Measurements from ENCODE around the gene ASCL3.
"Not testable (repeated sequence)": the region's sequence is repeated elsewhere in the genome, so short reads cannot be mapped to it uniquely, and the experiment has no call there.

The ASCL3 gene

DNA sequence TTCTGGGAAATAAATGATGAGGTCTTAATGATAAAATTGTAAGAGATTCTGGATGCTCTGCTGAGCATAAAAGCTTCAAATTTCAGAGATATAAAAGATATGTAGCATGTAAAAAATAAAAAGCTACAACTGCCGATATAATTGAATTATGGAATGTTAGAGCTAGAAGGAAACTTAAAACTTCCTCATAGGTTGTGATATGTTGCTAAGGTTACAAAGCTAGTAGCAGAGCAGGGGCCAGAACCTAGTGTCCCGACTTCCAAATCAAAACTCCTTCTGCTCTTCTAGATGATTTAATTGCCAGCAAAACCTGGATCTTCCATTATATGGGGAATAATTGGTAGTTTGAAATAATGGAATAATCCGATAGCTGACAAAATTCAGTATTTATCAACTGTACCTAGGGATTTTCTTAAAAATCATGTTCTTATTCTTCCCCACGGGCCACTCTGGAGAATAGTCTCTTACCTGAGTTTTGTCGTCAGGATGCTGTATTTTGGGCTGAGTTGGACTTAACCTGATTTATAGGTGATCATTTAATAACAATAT is at the start of gene ASCL3:
Gene ASCL3, minus strand, starts transcription at position 499 of the 549 bp plus-strand sequence. CDS start 4,855 bp downstream, outside the sequence.
- DNase-seq (ENCODE audit: low spot score): no peak

GRCh38 chr11:8989453-8989852 is 46.6 kb upstream of the ASCL3 start:
- no peak for DNase-seq (ENCODE audit: low spot score)

DNA sequence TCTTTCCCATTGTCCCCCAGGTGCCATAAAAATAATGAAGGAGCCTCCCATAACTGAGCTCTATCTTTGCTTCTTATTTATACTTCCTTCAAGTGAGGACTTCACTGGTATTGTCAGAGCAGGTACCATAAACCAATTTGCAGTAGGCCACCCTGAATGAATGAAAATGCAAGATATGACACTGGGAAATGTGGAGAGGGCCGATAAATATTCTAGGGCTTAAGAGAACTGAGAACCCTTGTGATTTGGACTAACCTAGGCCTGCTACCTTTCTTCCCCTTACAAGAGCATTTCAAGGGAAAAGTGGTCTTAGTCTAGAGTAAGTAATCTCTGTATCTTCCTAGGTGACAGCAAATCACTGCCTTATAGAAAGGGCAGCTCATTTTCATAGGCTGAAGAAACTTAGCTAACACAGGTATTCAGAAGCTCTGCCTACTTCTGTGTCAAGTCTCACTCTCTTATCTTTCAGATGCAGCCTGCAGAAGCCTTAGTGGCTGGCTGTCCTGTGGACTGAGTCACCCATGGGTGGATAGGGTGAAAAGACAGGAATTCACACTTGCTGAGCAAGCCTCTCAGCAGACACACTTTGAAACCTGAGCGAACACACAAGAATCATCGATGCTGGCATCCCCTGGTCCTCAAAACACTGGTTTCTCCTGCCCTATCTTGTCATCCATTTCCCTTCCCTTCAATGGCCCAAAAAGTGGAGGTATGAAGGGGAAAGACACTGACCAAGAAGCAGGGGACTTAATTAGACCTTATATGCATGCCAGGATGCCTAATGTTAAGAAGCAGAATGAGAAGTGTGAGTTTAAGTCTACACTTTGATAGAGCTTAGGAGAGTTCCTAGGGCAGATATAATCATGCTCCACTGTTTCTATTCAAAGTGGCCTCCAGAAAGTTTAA is 45.8 kb upstream of the ASCL3 start:
- no peak for DNase-seq (ENCODE audit: low spot score)

DNA sequence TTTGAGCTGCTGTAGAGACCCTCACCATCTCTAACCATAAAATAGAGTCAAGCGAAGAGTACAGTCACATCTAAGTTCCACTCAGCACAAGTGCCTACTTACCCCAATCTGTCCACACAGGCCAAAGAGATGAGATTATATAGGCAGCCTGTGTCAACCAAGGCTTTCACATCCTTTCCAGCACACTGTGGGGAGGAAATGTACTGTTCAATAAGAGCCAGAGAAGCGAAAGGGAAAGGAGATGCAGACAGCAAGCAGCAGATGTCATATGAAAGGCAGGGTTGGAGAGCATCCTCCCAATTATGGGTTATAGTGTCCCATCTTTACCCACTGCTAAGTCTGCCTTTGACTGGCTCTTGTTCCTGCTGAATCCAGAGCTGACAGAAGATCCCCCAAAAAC is 44.6 kb upstream of the ASCL3 start:
- DNase-seq (ENCODE audit: low spot score): no peak

DNA sequence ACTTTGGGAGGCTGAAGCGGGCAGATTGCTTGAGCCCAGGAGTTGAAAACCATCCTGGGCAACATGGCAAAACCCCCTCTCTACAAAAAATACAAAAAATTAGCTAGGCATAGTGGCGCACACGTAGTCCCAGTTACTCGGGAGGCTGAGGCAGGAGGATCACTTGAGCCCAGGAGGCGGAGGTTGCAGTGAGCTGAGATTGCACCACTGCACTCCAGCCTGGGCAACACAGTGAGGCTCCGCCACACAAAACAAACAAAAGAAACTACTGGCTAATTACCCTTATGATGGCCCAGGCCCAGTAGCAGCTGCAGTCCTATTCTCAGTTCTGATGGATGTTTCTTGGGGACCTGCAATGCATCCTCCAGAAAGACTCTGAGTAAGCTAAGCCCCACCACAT is 44.0 kb upstream of the ASCL3 start:
- DNase-seq (ENCODE audit: low spot score): not testable (repeated sequence)

GRCh38 chr11:8985462-8985861 is 42.6 kb upstream of the ASCL3 start:
- DNase-seq (ENCODE audit: low spot score): no peak

DNA sequence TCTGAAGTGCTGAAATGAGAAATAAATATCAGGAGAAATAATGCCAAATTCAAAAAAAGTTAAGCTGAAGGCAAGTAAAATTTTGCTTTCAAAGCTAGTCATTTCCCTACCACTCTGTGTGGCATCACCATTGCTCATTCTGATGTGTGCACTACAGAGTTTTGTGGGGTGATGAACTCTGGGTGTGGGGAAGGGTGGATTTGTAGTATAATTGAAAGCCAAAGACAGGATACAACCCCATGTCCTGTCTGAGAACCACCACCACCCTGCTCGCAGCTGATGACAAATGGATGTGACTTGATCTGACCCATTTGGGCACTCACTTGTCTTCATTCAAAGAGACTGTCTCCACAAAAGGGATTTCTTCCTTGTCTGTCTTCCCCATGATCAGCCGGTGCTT is 40.7 kb upstream of the ASCL3 start:
- no peak for DNase-seq (ENCODE audit: low spot score)

DNA sequence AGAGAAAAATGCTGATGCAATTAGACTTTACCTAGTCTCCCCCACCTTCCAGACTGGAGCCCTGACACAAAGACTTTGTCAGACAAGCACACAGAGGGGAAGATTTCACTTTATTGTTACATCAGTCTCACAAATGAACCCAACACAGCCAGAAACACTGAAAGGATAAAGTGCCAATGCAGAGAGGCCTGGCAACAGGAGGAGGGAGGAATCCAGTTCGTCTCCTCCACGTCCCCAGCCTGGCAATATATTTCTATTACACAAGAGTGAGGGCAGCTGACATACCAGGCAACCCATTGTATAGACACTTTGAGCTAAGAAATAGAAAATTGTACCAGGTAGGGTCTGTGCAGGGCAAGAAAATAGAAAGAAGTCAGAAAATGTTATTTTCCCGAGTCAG is 37.7 kb upstream of the ASCL3 start:
- no peak for DNase-seq (ENCODE audit: low spot score)

DNA sequence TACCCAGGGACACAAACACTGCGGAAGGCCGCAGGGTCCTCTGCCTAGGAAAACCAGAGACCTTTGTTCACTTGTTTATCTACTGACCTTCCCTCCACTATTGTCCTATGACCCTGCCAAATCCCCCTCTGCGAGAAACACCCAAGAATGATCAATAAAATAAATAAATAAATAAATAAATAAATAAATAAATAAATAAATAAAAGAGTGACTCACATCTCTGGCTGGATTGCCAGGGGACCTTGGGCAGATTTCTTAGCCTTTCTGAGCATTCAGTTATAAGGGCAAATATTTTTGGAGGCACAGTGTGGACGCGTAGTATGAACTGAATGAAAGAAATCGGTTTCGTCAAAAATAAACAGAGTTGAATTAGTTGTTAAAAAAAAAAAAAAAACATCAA is 36.5 kb upstream of the ASCL3 start:
- not testable (repeated sequence) for DNase-seq (ENCODE audit: low spot score)

DNA sequence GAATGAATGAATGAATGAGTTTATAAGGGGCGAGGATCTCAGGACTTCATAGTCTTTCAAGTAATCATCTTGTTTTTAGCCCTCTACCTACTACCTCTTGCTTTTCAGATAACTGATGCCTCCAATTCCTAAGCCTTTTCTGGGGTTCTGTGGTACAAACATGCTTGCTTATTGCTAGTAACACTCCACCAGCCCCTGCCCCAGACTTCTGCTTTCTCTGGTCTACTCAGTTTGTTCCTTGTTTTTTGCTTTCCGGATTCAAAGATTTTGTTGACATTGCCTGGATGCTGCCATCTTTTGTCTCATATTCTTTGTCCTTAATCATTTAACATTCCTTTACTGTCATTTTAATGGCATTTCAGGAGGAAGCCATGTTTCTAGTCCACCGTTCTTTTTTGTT is 30.3 kb upstream of the ASCL3 start:
- DNase-seq (ENCODE audit: low spot score): no peak

DNA sequence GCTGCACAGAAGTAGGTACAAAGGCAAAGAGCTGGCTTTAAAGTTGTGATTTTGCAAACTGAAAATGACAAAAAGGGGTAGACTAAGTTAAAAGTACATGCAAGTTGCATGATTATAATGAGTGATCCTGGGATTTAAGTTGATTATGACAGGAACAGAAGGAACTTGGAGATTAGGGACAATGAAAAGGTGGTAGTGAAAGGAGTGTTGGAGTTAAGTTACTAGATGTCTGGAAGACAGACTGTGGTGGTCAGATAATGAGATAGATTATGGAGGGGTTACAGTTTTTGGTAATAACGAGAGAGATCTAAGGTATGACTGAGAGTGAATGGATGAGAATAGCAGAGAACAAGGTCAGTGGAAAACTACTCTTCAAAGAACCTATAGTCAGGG is 29.1 kb upstream of the ASCL3 start:
- DNase-seq (ENCODE audit: low spot score): no peak

- no peak for DNase-seq (ENCODE audit: low spot score)
Observed at GRCh38 chr11:8971196-8971923, 28.5 kb upstream of the ASCL3 start.

DNA sequence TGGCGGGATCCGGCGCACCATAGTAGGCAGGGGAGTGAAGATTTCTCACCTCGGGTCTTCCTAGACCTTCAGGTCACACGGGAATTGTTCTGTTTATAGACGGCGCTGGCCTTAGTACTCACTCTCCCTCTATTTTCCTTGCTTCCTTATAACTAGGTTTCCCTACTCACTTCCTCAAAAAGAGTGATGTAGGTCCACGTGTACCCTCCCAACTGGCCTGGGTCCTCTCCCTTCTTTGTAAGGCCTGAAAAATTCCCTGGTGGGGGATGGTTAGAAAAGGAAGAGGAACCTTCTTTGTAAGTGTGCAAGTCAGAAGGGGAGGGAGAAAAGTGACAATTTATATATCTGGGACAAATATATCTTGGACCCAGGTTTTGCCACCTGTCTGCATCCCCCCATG is 24.4 kb upstream of the ASCL3 start:
- DNase-seq (ENCODE audit: low spot score): no peak

DNA sequence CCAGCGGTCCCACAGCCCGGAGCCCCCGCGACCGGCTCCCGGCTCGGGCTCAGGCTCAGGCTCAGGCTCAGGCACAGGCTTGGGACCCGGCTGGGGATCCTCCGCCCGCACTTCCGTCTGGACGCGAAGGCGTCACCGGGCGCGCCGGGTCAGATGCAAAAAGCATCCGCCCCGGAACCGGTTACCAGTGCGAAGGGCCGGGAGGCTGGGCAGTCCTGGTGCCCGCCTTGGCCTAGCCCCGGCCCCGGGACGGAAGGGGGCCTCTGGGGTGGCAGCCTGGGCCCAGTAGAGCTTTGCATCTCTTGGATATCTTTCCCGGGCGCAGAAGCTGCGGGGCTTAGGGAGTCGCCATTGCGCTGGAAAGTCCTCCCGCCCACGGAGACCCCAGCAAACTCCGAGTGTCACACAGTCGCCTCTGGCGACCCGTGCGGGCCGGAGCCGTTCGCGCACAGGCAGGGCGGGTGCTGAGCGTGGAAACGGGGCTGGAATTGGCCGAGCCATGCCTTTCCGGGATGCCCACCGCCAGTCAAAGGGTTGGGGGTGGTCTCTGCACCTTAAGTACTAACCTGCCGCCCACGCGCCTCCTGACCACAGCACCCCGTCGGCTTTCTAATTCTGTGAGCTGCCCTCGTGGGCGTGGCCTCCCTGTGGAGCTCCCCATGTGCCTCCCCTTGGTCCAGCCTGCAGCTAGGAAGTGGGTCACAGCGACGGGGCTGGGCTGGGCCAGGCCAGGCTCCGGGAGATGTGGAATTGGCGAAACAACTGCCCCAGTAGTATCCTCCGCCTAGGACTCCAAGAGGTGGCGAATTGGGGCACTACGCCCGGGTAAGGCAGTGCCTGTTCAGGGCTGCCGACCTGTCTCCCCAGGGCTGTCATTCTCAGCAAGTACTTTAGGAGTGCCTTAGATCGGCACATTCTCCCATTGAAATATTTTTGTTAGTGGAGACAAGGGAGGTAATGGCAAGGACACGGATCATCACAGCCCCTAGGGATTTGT is 21.8 kb upstream of the ASCL3 start, which contains the start of gene TMEM9B:
Gene TMEM9B, minus strand, starts transcription at position 119 of the 997 bp plus-strand sequence. CDS start 129 bp downstream, outside the sequence.
- DNase-seq (ENCODE audit: low spot score): peak; percentile 86

GRCh38 chr11:8963569-8964323 is 20.9 kb upstream of the ASCL3 start:
- DNase-seq (ENCODE audit: low spot score): no peak

DNA sequence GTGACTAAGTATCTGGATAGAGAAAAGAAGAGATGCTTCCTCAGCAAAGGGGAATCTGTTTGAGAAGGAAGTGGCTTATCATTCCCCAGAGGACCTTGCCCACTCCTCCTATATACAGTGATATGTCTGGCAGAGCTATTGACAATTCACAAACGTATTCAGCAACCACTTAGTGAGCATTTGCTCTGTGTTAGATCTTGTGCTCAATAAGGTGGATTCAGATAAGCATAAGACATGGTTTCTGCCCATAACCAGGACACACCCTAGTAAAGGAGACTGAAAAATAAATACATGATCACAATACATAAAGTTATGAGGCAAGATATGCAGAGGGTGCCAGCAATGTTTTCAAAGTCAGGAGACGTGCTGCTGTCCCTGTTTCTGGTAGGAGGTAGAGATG is 20.0 kb upstream of the ASCL3 start:
- DNase-seq (ENCODE audit: low spot score): no peak

- DNase-seq (ENCODE audit: low spot score): no peak
Observed at GRCh38 chr11:8961401-8961800, 18.6 kb upstream of the ASCL3 start.

GRCh38 chr11:8959546-8960166 is 16.8 kb upstream of the ASCL3 start:
- DNase-seq (ENCODE audit: low spot score): peak; percentile 76

- DNase-seq (ENCODE audit: low spot score): no peak
Observed at GRCh38 chr11:8956860-8957259, 14.0 kb upstream of the ASCL3 start.

DNA sequence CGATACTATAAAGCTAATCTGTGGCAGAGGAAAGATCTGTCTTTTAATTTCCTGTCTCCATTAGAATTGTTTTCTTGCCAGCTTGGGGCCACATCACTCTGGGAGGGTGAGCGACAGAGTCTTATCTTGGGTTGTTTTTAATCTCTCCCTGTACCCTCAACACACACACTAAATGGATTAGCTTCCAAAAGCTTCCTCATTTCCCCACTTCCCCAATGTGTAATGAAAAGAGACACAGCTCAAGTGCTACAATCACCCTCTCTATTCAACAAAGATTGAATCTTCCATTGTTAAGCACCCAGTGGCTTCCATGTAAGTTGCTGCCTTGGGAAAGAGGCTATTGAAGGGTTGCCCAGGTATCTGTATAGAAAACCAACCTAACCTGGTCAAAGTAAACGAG is 6.1 kb upstream of the ASCL3 start:
- DNase-seq (ENCODE audit: low spot score): no peak
